ENCODE measurements around the gene ANO7.

DNA sequence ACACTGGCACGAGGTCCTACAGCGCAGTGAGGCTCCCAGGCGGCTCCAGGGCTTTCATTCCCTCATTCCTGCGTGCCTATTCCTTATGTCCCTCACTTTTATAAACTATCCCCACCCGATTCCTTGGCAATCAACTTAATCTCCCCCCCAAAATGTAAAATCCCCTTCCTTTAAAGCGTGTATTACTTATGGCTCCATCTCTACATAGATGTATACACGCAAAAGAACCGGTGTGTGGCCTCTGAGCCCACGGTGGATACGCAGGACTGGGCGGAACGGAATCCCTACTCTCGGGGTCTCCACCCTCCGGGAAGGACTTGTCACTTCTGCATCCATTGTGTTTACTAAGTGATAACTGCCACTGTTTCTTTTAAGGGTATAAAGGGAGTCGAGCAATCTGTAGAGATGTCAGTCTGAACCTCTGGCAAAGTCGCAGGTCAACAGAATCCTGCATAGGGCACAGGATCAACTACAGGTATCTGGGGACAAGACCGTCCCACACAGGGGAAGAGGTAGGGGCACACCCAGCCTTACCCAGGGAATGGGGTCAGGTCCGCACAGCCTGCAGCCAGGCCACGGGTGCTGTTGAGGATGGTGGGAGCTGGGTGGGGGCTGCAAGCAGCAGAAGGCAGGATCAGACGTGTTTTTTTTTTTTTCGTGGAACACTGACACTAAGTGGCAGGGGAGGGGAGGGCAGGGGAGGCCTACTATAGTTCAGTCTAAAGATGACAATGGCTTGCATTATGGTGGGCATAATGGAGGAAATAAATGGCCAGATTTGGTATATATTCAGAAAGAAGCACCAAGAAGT lies 84.9 kb downstream of the ANO7 start:
- TF ChIP-seq CTCF (IDR thresholded peaks at IDR 0.05) (no peak), POLR2AphosphoS5 (IDR thresholded peaks at IDR 0.05) (no peak)

Measured in prostate gland (tissue), 2 donors.